T47D (cell line): ENCODE measurements around the gene KDM2A.

Experiments
- DNase-seq, 2 experiments: peaks; one replicate each; pipeline versions ENCODE4 v3.0.0 to v3.0.0-alpha.2; 2011 to 2012; ENCODE audit warnings: low read depth in 1 of 2, low spot score in 1 of 2
- JUND ChIP-seq: IDR thresholded peaks from 2 replicates; pipeline ENCODE4 v1.6.1; 2012; ENCODE audit warnings: low read depth
- in situ Hi-C: cut with HindIII; loops from 2 replicates; pipeline ENCODE4 v1.10.0; 2016; ENCODE audit warnings: low sequenced_read_pairs, low pct_unique_long_range_greater_than_20kb

Gene KDM2A

GRCh38 chr11:67099831-67100324, 19.2 kb upstream of the KDM2A start:
- in situ Hi-C loops, result no loop called here
- DNase-seq, result no peak

GRCh38 chr11:67102664-67103063, 16.4 kb upstream of the KDM2A start:
- DNase-seq, result no peak
- TF ChIP-seq JUND, result no peak
- in situ Hi-C loops, result no loop called here

More at GRCh38 chr11:67099831-67100324, 19.2 kb upstream of the KDM2A start:
- TF ChIP-seq JUND, result no peak

GRCh38 chr11:67105964-67106363, 13.1 kb upstream of the KDM2A start:
- no peak for TF ChIP-seq JUND
- in situ Hi-C loops, result no loop called here
- no peak for DNase-seq

- no peak for TF ChIP-seq JUND
- in situ Hi-C loops, result no loop called here
- DNase-seq, result no peak
Observed at GRCh38 chr11:67111261-67111660, 7.8 kb upstream of the KDM2A start.

GRCh38 chr11:67113231-67113721, 5.8 kb upstream of the KDM2A start:
- DNase-seq, result no peak
- TF ChIP-seq JUND, result no peak
- in situ Hi-C loops, result no loop called here

- DNase-seq, result no peak
- in situ Hi-C loops, result no loop called here
- no peak for TF ChIP-seq JUND
Observed at GRCh38 chr11:67114275-67114896, 4.7 kb upstream of the KDM2A start.

GRCh38 chr11:67116758-67117105, 2.3 kb upstream of the KDM2A start:
- in situ Hi-C loops, result no loop called here
- DNase-seq, result no peak
- no peak for TF ChIP-seq JUND

GRCh38 chr11:67117176-67117575, 1.9 kb upstream of the KDM2A start:
- DNase-seq, result no peak
- in situ Hi-C loops, result no loop called here
- TF ChIP-seq JUND, result no peak

GRCh38 chr11:67117672-67118180, 1.3 kb upstream of the KDM2A start:
- in situ Hi-C loops, result no loop called here
- peak; percentile 51 to 69 for DNase-seq
- no peak for TF ChIP-seq JUND

GRCh38 chr11:67118181-67118766, 789 bp upstream of the KDM2A start:
- TF ChIP-seq JUND, result no peak
- DNase-seq, result peak; percentile 52 to 62
- in situ Hi-C loops, result no loop called here

- no peak for TF ChIP-seq JUND
- peak in 1 of 2 experiments; percentile 38 for DNase-seq
- in situ Hi-C loops, result no loop called here
Observed at GRCh38 chr11:67119585-67120391, 725 bp downstream of the KDM2A start.

GRCh38 chr11:67120456-67120855, 1.4 kb downstream of the KDM2A start:
- in situ Hi-C loops, result no loop called here
- TF ChIP-seq JUND, result no peak
- no peak for DNase-seq
